RKO (cell line): ENCODE data around the gene NFIX.
"Not testable (repeated sequence)": the region's sequence is repeated elsewhere in the genome, so short reads cannot be mapped to it uniquely, and the experiment has no call there.

Experiments
- DNase-seq: peaks from one replicate; pipeline ENCODE4 v3.0.0-alpha.2; 2016; ENCODE audit warnings: low spot score

Gene NFIX

DNA sequence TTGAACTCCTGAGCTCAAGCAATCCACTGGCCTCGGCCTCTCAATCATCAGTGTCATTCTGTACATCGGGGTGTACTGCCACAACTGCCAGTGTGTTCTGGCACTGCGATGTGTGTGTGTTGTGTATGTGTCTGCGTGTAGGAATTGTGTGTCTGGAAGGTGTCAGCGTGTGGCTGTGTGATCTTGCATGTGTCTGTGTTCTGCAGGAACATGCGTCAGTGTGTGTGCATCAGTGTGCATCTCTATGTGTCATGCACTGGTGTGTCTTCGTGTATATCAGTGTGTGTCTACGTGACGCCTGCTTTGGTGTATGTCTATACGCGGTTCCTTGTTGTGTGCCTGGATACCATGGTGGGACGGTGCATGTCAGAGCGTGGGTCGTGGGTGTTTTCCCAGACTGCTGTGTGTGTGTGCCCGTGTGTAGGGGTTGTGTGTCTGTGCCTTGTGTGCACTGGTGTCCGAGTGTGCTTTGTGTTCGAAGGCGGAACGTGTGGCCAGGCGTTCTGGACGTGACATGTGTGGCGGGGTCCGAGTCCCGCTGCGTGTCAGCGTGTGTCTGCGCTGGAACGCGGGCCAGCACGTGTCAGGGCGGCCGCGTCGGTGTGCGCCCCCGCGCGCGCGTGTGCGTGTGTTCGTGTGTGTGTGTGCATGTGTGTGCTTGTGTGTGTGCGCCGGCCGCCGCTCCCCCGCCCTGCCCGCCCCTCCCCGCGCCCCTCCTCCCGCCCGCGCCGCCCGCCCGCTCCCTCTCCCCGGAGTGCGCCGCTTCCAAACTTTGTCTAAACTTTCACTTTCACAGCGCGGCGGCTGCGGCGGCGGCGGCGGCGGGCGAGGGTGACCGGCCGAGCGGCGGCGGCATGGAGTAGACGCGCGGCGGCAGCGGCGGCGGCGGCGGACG is at the start of gene NFIX:
TSS of gene NFIX (plus strand) at position 775 of the 895 bp plus-strand sequence. CDS start 363 bp downstream, outside the sequence.
- peak; percentile 49 for DNase-seq

DNA sequence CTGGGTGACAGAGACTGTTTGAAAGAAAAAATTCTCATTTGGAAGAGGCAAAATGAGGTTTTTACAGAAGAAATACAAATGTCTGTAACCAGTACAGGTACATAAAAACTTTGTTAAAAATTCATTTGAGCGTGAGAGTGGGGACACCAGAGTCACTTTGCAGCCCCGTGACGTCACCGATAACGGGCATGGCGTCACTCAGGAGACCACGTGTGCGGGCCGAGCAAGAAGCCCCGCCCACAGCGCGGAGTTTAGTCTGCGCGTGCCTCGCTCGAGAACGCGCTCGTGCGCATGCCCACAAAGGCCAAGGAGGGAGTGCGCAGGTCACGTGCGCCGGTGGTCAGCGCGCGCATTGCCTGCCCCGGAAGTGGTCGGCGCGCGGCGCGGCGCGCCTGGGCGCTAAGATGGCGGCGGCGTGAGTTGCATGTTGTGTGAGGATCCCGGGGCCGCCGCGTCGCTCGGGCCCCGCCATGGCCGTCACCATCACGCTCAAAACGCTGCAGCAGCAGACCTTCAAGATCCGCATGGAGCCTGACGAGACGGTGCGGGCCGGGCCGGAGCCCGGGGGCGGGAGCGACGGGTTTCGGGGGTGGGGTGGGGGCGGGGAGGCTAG is 49.7 kb upstream of the NFIX start, which contains the start of gene RAD23A:
TSS of gene RAD23A (plus strand) at position 384 of the 613 bp plus-strand sequence. CDS start at position 471, 87 bp downstream.
- peak; percentile 97 for DNase-seq

DNA sequence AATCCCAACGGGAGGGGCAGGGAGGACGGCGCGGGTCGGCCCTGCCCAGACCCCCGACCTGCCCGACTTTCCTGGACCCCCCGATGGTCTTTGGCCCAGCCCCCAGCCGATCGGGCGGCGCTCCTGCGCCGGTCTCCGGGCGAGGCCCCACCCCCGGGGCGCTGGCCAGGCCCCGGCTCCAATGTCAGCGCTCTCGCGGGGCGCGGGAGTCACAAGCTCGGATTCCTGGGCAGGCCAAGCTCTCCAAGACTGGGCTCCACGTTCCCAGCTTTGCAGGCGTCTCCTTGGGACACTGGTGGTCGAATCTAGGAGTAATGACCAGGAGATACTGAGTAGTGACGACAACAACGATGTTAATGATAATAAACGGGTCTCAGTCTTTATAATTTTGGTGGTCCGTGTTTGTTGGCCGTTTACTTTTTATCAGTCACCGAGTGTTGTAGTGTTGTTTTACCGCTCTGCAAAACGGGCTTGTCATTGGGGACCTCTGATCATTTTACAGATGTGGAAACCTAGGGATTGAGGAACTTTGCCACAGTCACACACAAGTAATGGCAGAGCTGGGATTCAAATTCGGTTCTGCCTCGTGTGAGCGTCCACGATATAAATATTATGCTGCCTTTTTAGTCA is 49.1 kb upstream of the NFIX start:
- peak; percentile 71 for DNase-seq

- DNase-seq, result no peak
These were observed 48.4 kb upstream of the NFIX start for GRCh38 chr19:12946731-12947496.

DNA sequence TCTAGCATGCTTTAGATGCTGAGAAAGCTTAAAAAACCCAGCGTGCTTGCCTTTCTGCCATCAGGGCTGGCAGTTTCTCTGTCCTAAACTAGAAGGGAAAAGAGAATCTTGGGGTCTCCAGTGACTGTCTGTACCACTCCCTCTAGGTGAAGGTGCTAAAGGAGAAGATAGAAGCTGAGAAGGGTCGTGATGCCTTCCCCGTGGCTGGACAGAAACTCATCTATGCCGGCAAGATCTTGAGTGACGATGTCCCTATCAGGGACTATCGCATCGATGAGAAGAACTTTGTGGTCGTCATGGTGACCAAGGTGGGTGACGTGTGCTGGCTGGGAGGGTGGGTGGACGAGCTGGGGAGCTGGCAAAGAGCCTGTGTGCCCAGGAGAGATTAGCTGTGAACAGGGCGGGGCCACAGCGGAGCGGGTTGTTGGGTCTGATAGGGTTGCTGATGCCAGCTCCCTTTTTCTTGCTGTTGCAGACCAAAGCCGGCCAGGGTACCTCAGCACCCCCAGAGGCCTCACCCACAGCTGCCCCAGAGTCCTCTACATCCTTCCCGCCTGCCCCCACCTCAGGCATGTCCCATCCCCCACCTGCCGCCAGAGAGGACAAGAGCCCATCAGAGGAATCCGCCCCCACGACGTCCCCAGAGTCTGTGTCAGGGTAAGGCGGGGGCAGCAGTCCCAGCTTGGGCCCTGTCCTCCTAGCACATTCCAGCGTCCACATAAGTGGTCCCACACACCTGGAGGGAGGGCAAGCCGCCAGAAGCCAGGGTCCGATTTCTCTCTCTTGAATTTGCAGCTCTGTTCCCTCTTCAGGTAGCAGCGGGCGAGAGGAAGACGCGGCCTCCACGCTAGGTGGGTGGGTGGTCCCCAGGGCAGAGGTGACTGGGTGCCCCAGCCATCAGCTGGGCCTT is 47.3 kb upstream of the NFIX start:
- DNase-seq, result no peak

DNA sequence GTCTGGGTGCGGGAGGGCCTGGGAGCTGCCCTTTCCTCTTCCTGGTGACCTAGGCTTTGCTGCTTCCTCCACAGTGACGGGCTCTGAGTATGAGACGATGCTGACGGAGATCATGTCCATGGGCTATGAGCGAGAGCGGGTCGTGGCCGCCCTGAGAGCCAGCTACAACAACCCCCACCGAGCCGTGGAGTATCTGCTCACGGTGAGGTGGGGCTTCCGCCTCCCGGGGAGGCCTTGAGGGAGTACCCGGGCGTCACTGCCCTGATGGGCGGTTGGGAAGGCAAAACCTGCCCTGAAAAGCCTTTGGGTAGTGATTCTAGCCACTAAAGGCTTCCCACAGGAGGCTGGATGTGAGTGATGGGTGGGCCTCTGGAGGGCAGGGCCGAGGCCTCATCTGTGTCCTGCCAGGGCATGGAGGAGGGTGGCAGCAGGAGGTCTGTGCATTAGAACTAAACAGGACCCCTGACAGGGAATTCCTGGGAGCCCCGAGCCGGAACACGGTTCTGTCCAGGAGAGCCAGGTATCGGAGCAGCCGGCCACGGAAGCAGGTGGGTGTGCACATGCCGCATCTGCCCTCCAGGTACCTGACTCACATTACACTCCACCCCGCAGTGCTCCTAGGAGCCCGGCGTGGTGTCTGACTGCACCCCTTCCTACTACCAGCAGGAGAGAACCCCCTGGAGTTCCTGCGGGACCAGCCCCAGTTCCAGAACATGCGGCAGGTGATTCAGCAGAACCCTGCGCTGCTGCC is 46.5 kb upstream of the NFIX start:
- DNase-seq, result no peak

DNA sequence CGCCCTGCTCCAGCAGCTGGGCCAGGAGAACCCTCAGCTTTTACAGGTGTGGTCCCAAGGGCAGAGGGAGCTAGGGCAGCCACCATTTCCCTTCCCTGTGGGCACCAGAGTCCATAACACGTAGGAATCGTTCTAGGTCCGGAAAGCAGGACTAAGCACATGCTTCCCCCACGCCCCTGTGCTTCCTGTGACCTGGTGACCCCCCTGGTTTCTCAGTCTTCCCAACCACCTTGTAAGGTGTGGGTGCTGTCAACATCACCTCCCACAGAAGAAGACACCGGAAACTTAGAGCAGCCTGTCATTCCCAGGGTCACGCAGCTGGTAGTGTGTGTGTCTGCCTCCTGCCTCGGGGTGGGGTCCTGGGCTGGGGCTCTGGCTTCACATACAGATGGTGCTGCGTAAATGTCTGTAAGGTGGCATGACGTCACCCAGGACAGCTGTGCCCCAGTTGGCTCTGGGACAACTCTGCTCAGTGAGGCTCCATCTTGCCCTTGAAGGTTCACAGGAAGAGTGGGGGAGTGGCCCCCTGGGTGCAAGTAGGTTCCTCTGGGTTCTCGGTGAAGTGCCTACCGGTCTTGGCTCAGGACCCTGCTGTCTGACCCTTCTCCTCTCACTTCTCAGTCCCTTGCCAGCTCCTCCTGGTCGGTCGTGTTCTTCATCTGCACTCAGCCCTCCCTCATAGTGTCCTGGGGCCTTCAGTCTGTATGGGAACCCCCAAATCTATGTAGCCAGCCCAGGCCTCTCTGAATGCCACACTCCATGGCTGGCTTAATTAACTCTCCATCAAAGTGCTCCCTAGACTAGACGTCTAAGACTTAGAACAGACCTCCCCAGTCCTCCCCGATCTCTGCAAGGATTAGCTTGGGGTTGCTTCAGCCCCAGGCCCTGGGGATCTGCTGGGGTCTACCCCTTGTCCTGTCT is 45.7 kb upstream of the NFIX start:
- no peak for DNase-seq

- DNase-seq, result not testable (repeated sequence)
These were observed 43.2 kb upstream of the NFIX start for GRCh38 chr19:12952050-12952449.

- DNase-seq, result peak; percentile 75
These were observed 42.7 kb upstream of the NFIX start for GRCh38 chr19:12952488-12953137.

GRCh38 chr19:12953138-12953798 is 42.0 kb upstream of the NFIX start:
- DNase-seq, result no peak

GRCh38 chr19:12953799-12954611 is 41.3 kb upstream of the NFIX start:
- DNase-seq, result no peak

DNA sequence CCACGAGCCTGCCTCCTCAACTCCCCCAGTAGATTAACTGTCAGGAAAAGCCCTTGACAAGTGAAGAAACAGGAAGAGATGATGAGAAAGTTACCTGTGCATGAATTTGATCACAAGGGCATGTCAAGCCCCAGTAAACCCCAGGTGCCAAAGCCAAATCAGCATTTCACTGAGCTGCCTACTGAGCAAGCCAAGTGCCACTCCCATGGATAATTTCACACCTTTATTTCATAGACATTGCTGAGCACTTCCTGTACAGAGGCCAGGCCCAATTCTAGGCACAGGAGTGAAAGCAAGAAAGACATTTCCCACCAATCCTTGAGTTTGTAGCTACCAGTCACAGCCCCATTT is 40.7 kb upstream of the NFIX start:
- DNase-seq, result peak; percentile 11

DNA sequence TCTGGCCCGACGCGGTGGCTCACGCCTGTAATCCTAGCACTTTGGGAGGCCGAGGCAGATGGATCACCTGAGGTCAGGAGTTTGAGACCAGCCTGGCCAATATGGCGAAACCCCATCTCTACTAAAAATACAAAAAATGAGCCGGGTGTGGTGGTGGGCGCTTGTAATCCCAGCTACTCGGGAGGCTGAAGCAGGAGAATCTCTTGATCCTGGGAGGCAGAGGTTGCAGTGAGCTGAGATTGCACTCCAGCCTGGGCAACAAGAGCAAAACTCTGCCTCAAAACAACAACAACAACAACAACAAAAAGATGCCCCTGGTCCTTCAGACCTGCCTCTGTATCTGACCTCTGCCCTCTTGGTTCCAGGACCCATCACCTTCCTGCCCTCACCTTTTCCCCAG is 39.7 kb upstream of the NFIX start:
- DNase-seq, result not testable (repeated sequence)

DNA sequence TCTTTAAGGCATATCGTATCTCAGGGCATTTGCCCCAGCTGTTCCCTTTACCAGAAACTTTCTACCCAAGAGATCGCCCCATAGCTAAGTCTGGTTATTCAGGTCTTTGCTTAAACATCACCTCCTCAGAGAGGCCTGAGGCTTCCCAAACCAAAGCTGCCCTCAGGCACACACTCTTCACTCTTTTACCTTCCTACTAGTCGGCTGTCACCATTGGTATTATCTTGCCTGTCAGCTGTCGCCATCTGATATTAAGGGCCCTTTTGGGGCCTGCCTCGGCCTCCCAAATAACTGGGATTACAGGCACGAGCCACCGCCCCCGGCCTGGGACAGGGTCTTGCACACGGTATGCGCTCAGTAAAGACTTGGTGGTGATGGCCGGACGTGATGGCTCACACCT is 39.3 kb upstream of the NFIX start:
- no peak for DNase-seq

GRCh38 chr19:12956446-12957388 is 38.6 kb upstream of the NFIX start, which contains the start of gene GADD45GIP1:
TSS of gene GADD45GIP1 (minus strand) at chr19:12957223. CDS start at chr19:12957212, 11 bp downstream.
- peak; percentile 88 for DNase-seq

- not testable (repeated sequence) for DNase-seq
These were observed 37.8 kb upstream of the NFIX start for GRCh38 chr19:12957389-12957952.
